DOHH2 (cell line): Measurements from ENCODE around the gene ARFGEF3.

ENCODE experiments used
- CTCF ChIP-seq: fragments of 200-600 bp; sonication (generic); IDR thresholded peaks from one replicate; pipeline ENCODE4 v1.5.1; 2014; ENCODE audit warnings: antibody characterized with exemption, mild to moderate bottlenecking, low read depth, low read length; ENCODE audit not compliant: poor library complexity, severe bottlenecking
- EZH2phosphoT487 ChIP-seq: fragments of 200-600 bp; sonication (generic); IDR thresholded peaks from 2 replicates; pipeline ENCODE4 v1.6.1; 2017; ENCODE audit warnings: borderline replicate concordance, mild to moderate bottlenecking, antibody characterized with exemption, low read length, moderate library complexity, mixed read lengths

GRCh38 chr6:138345565-138346285 is 184.0 kb downstream of the ARFGEF3 start:
- no peak for TF ChIP-seq CTCF
- TF ChIP-seq EZH2phosphoT487, result no peak
